Endothelial cell of umbilical vein (primary cell): ENCODE results near the gene PRKAG1. TPM values are rescaled to one million over a fixed set of nuclear protein-coding genes. Genes with fewer than 3 reads are reported as not detected.

Source experiments
- BruUV-seq: library from RNA; stranded (reverse); fragments of 400-500 nt; replicated peaks from 2 replicates; lab custom pipeline; 2021; lab: Mats Ljungman, UMichigan
- CTCF ChIA-PET: fragments of 300-600, 350-600 bp; sonication (Branson Sonifier 250); formaldehyde crosslinking; loops from one replicate; lab custom pipeline; 2021; ENCODE audit warnings: antibody characterized with exemption, inconsistent platforms; lab: Charles Lee
- POLR2A ChIA-PET: fragments of 300-600, 350-600 bp; sonication (Branson Sonifier 250); formaldehyde crosslinking; loops from one replicate; lab custom pipeline; 2021; ENCODE audit warnings: antibody characterized with exemption, inconsistent platforms; lab: Charles Lee
- DNase-seq: peaks from one replicate; pipeline ENCODE4 v3.0.0-alpha.2; 2011; ENCODE audit warnings: low read depth, low spot score
- FAIRE-seq: peaks from 2 replicates; lab custom pipeline; 2011; peaks lifted over from hg19 to GRCh38; lab: Jason Lieb, UNC
- H2AFZ ChIP-seq: 2 replicates; pipeline ENCODE4 v1.6.0; 2012; ENCODE audit warnings: low read depth, low read length, control low read depth, inconsistent platforms
- H3K27ac ChIP-seq: 2 replicates; pipeline ENCODE4 v1.5.1; 2011; ENCODE audit warnings: low read depth, mild to moderate bottlenecking, control low read depth, low read length, moderate library complexity; ENCODE audit not compliant: insufficient read depth
- H3K27me3 ChIP-seq, 2 experiments: 2 replicates each; pipeline versions ENCODE4 v1.6.0 to v1.6.1; 2011; ENCODE audit warnings: low read length in 2 of 2, mixed read lengths in 1 of 2; ENCODE audit not compliant: control insufficient read depth in 2 of 2, insufficient read depth in 2 of 2
- H3K36me3 ChIP-seq, 2 experiments: 2 replicates in 1 of 2; 3 replicates in 1 of 2; pipeline ENCODE4 v1.5.1; 2011; ENCODE audit warnings: low read length in 2 of 2, mild to moderate bottlenecking in 1 of 2, moderate library complexity in 1 of 2; ENCODE audit not compliant: control insufficient read depth in 2 of 2, insufficient read depth in 2 of 2; ENCODE audit errors: extremely low read depth in 1 of 2
- H3K4me1 ChIP-seq: 3 replicates; pipeline ENCODE4 v1.5.1; 2011; ENCODE audit warnings: mild to moderate bottlenecking, low read length; ENCODE audit not compliant: control insufficient read depth, insufficient read depth; ENCODE audit errors: extremely low read depth
- H3K4me2 ChIP-seq: 2 replicates; pipeline ENCODE4 v1.6.1; 2011; ENCODE audit warnings: low read length, control low read depth, mixed read lengths; ENCODE audit not compliant: insufficient read depth
- H3K4me3 ChIP-seq, 3 experiments: fragments of 200-600 bp in 1 of 3; sonication (generic), shearing (Covaris generic) in 1 of 3; replicated peaks in 1 of 3; 2 replicates each; pipeline ENCODE4 v1.5.1; 2011 to 2016; ENCODE audit warnings: control low read depth in 3 of 3, low read length in 3 of 3, mild to moderate bottlenecking in 2 of 3, inconsistent platforms in 1 of 3, low read depth in 1 of 3, moderate library complexity in 1 of 3; ENCODE audit not compliant: insufficient read depth in 1 of 3
- H3K79me2 ChIP-seq: 2 replicates; pipeline ENCODE4 v1.6.0; 2012; ENCODE audit warnings: low read length, inconsistent platforms; ENCODE audit not compliant: control insufficient read depth, insufficient read depth
- H3K9ac ChIP-seq: replicated peaks from 2 replicates; pipeline ENCODE3; 2011; ENCODE audit warnings: low read length, control low read depth; ENCODE audit not compliant: insufficient read depth; ENCODE audit errors: extremely low read depth
- H3K9me1 ChIP-seq: replicated peaks from 3 replicates; pipeline ENCODE4 v1.6.0; 2011; ENCODE audit warnings: mild to moderate bottlenecking, low read length; ENCODE audit not compliant: control insufficient read depth, insufficient read depth; ENCODE audit errors: extremely low read depth
- H3K9me3 ChIP-seq: replicated peaks from 2 replicates; pipeline ENCODE4 v1.5.1; 2012; ENCODE audit warnings: low read length, inconsistent platforms; ENCODE audit not compliant: control insufficient read depth, insufficient read depth
- H4K20me1 ChIP-seq: replicated peaks from 2 replicates; pipeline ENCODE3; 2011; ENCODE audit warnings: mild to moderate bottlenecking, low read length; ENCODE audit not compliant: control insufficient read depth, insufficient read depth; ENCODE audit errors: extremely low read depth
- CTCF ChIP-seq, 2 donors: IDR thresholded peaks; 1 replicate in 1 of 2; 2 replicates in 1 of 2; pipeline ENCODE4 v1.5.1; 2011; ENCODE audit warnings: low read length in 2 of 2, mild to moderate bottlenecking in 2 of 2, moderate library complexity in 2 of 2, control low read depth in 1 of 2, inconsistent platforms in 1 of 2, low read depth in 1 of 2; ENCODE audit not compliant: insufficient read depth in 1 of 2; ENCODE audit errors: extremely low read depth in 1 of 2
- EZH2 ChIP-seq: IDR thresholded peaks from 2 replicates; pipeline ENCODE4 v1.6.1; 2012; ENCODE audit warnings: borderline replicate concordance, low read depth, mild to moderate bottlenecking, moderate library complexity, low read length, inconsistent platforms; ENCODE audit not compliant: severe bottlenecking
- FOS ChIP-seq: IDR thresholded peaks from 2 replicates; pipeline ENCODE4 v1.6.1; 2011; ENCODE audit warnings: mild to moderate bottlenecking, low read length, moderate library complexity, borderline replicate concordance; ENCODE audit not compliant: insufficient read depth
- GATA2 ChIP-seq: IDR thresholded peaks from 2 replicates; pipeline ENCODE4 v1.7.0; 2011; ENCODE audit warnings: low read depth, mild to moderate bottlenecking, moderate library complexity, mixed read lengths, low read length; ENCODE audit not compliant: insufficient read length, insufficient read depth
- JUN ChIP-seq: IDR thresholded peaks from 2 replicates; pipeline ENCODE4 v1.6.1; 2011; ENCODE audit warnings: borderline replicate concordance, low read depth; ENCODE audit not compliant: insufficient read length, insufficient read depth
- MAX ChIP-seq: IDR thresholded peaks from 2 replicates; pipeline ENCODE4 v1.6.1; 2011; ENCODE audit not compliant: insufficient read depth, insufficient read length
- MYC ChIP-seq: IDR thresholded peaks from one replicate; pipeline ENCODE4 v1.6.1; 2011; ENCODE audit warnings: mild to moderate bottlenecking, low read depth, low read length
- POLR2A ChIP-seq: IDR thresholded peaks from 2 replicates; pipeline ENCODE4 v1.6.1; 2012; ENCODE audit warnings: low read depth, mild to moderate bottlenecking, control low read depth, low read length
- POLR2AphosphoS5 ChIP-seq: IDR thresholded peaks from 2 replicates; pipeline ENCODE4 v1.6.1; 2012; ENCODE audit warnings: low read depth, mild to moderate bottlenecking, control low read depth, low read length, moderate library complexity; ENCODE audit not compliant: insufficient read depth
- dilution Hi-C: fragments of 300-500 bp; cut with MboI; formaldehyde crosslinking; loops from one replicate; pipeline ENCODE4 v1.15.0; 2019; ENCODE audit warnings: low sequenced_read_pairs; ENCODE audit not compliant: extremely low pct_ligation_motif_present
- intact Hi-C: fragments of 100-400 bp; cut with micrococcal nuclease; formaldehyde crosslinking; loops from one replicate; pipeline ENCODE4 v1.10.0; 2022
- polyA plus RNA-seq, 4 experiments: library from polyadenylated mRNA; depleted of rRNA in 3 of 4; stranded (reverse) in 3 of 4; unstranded in 1 of 4; fragments of >200 nt; gene quantifications; 2 replicates each; pipeline versions ENCODE4 v1.2.1 to v1.2.3, GENCODE V29; 2011 to 2012; ENCODE audit warnings: missing spikeins in 1 of 4
- total RNA-seq: library from RNA; stranded (reverse); gene quantifications from 2 replicates; pipeline ENCODE4 v1.2.3, GENCODE V29; 2021

PRKAG1 gene
- total and polyA plus RNA-seq, 2 donors (not counting 3 experiments of a cell fraction or from before 2014, with no cell fraction given): 52.1 to 54.9 TPM

- H3K4me1 ChIP-seq: no peaks in the 10 kb centered on the region
- no peaks in the 10 kb centered on the region for H3K9me1 ChIP-seq
- no TSS peak for BruUV-seq
- no peak for DNase-seq
- dilution Hi-C loops (no loop called here), intact Hi-C loops (no loop called here)
- no peaks in the 10 kb centered on the region for H3K9me3 ChIP-seq
- no peak for FAIRE-seq
- no peaks in the 10 kb centered on the region for H4K20me1 ChIP-seq
- no peaks in the 10 kb centered on the region for H3K27me3 ChIP-seq
- peaks cover 41 to 75% of the 10 kb centered on the region in 2 experiments for H3K36me3 ChIP-seq
- H3K9ac ChIP-seq: no peak overlapping the region
- no peak overlapping the region for H2AFZ ChIP-seq
- no peak overlapping the region for H3K4me3 ChIP-seq
- TF ChIP-seq CTCF (IDR thresholded peaks at IDR 0.05; ENCODE audit: extremely low read depth in 1 of 2, insufficient read depth in 1 of 2, low read depth in 1 of 2, low read length in 2 of 2) (no peak), EZH2 (no peak), POLR2A (no peak), MAX (no peak), POLR2AphosphoS5 (no peak), FOS (no peak), GATA2 (no peak), MYC (no peak), JUN (no peak)
- CTCF ChIA-PET: interaction anchor here (0.7 to 1.9 kb wide), 5 partner anchors 11 to 45 kb away, joined by 3 to 12 read pairs (median 3); partner anchors contain the start of gene PRKAG1
- no peaks in the 10 kb centered on the region for H3K79me2 ChIP-seq
- H3K27ac ChIP-seq: no peak overlapping the region
- POLR2A ChIA-PET: interaction anchor here (1.4 kb wide), 1 partner anchor 13 kb away, joined by 5 read pairs; no protein-coding TSS in a partner anchor
- no peak overlapping the region for H3K4me2 ChIP-seq
Observed at GRCh38 chr12:49032679-49033447, 14.3 kb upstream of the PRKAG1 start.
